Measurements from ENCODE around the gene RNF187.

RNF187 gene

DNA sequence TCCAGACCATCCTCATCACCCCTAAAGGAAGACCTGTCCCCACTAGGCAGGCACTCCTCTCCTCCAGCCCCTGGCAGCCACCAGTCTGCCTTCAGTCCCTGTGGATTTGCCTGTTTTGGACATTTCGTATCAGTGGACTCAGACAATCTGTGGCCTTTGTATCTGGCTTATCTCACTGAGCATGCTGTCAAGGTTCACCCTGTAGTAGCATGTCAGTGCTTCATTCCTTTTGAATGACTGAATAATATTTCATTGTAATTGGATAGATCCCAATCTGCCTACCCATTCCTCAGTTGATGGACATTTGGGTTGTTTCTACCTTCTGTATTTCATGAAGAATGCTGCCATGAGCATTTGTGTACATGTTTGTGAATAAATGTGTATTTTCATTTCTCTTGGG, 32.9 kb upstream of the RNF187 start:
- peak overlapping the region; percentile 16 for H3K4me3 Mint-ChIP-seq
- H3K27ac Mint-ChIP-seq = no peak overlapping the region

GRCh38 chr1:228455715-228456114, 31.5 kb upstream of the RNF187 start:
- H3K27ac Mint-ChIP-seq = peak overlapping the region; percentile 50
- H3K4me3 Mint-ChIP-seq = peak overlapping the region; percentile 67
- no peak for DNase-seq (ENCODE audit: low spot score)
- H3K27me3 Mint-ChIP-seq (ENCODE audit: low read depth) = peaks cover 2% of the 10 kb centered on the region
- peaks cover 17% of the 10 kb centered on the region for H3K36me3 Mint-ChIP-seq (ENCODE audit: low read depth)
- no peaks in the 10 kb centered on the region for H3K9me3 Mint-ChIP-seq
- H3K4me1 Mint-ChIP-seq (ENCODE audit: low read depth) = peaks cover 30% of the 10 kb centered on the region

More for the DNA sequence above, 32.9 kb upstream of the RNF187 start:
- DNase-seq (ENCODE audit: low spot score) = no peak
- H3K27me3 Mint-ChIP-seq (ENCODE audit: low read depth) = peaks cover 2% of the 10 kb centered on the region
- H3K36me3 Mint-ChIP-seq (ENCODE audit: low read depth) = peaks cover 15% of the 10 kb centered on the region
- no peaks in the 10 kb centered on the region for H3K9me3 Mint-ChIP-seq
- H3K4me1 Mint-ChIP-seq (ENCODE audit: low read depth) = peaks cover 26% of the 10 kb centered on the region

GRCh38 chr1:228456252-228457016, 30.7 kb upstream of the RNF187 start:
- peak overlapping the region; percentile 96 for H3K4me3 Mint-ChIP-seq
- peak overlapping the region; percentile 98 for H3K27ac Mint-ChIP-seq
- H3K36me3 Mint-ChIP-seq (ENCODE audit: low read depth) = peaks cover 20% of the 10 kb centered on the region
- peaks cover 2% of the 10 kb centered on the region for H3K27me3 Mint-ChIP-seq (ENCODE audit: low read depth)
- no peaks in the 10 kb centered on the region for H3K9me3 Mint-ChIP-seq
- no peak for DNase-seq (ENCODE audit: low spot score)
- peaks cover 37% of the 10 kb centered on the region for H3K4me1 Mint-ChIP-seq (ENCODE audit: low read depth)

GRCh38 chr1:228457017-228457395, 30.2 kb upstream of the RNF187 start:
- no peaks in the 10 kb centered on the region for H3K9me3 Mint-ChIP-seq
- peaks cover 41% of the 10 kb centered on the region for H3K4me1 Mint-ChIP-seq (ENCODE audit: low read depth)
- peak overlapping the region; percentile 98 for H3K27ac Mint-ChIP-seq
- H3K27me3 Mint-ChIP-seq (ENCODE audit: low read depth) = peaks cover 2% of the 10 kb centered on the region
- no peak for DNase-seq (ENCODE audit: low spot score)
- peak overlapping the region; percentile 96 for H3K4me3 Mint-ChIP-seq
- H3K36me3 Mint-ChIP-seq (ENCODE audit: low read depth) = peaks cover 20% of the 10 kb centered on the region

GRCh38 chr1:228457396-228458176, 29.6 kb upstream of the RNF187 start:
- H3K36me3 Mint-ChIP-seq (ENCODE audit: low read depth) = peaks cover 20% of the 10 kb centered on the region
- H3K9me3 Mint-ChIP-seq = no peaks in the 10 kb centered on the region
- H3K27ac Mint-ChIP-seq = peak overlapping the region; percentile 98
- H3K27me3 Mint-ChIP-seq (ENCODE audit: low read depth) = peaks cover 2% of the 10 kb centered on the region
- peak overlapping the region; percentile 96 for H3K4me3 Mint-ChIP-seq
- peaks cover 45% of the 10 kb centered on the region for H3K4me1 Mint-ChIP-seq (ENCODE audit: low read depth)
- DNase-seq (ENCODE audit: low spot score) = peak; percentile 91

DNA sequence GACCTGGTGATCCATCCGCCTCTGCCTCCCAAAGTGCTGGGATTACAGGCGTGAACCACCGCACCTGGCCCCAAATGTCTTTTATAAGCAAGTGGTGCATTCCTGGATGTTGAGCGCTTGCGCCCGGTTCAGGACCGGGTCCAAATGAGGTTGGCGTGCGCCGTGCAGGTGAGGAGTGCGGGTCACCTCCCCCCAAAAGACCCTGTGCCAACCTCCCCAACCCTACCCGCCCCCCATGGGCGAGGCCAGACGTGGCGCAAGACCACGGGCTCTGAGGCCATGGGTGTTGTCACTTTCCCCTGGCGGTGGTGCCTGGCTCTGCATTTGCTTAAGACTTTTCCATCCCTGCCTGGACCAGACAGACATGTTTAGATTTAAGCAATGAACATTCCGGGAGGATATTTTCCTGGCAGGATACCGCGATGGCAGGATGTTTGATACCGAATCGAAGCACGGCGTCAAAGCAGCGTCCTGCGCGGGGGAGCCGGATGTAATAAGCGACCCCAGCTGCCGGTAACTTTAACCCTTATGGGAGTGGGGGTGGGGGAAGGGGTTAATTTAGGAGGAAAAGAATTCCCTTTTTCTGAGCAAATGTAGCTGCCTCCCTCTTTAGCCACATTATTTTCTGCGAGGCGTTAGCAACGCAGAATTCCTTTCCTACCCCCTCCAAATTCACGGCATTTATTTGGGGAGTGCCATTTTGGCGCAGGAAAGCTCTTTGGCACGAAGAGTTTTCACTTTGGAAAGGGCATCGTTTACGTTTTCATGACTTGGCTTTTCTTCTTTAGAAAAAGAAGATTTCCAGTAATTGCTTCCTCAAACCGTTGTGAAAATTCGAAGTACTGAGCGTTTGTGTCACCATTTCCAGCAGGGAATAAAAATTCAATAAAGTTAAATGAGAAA, 27.8 kb upstream of the RNF187 start:
- peaks cover 15% of the 10 kb centered on the region for H3K36me3 Mint-ChIP-seq (ENCODE audit: low read depth)
- no peaks in the 10 kb centered on the region for H3K9me3 Mint-ChIP-seq
- peak overlapping the region; percentile 96 for H3K4me3 Mint-ChIP-seq
- H3K27me3 Mint-ChIP-seq (ENCODE audit: low read depth) = peaks cover 2% of the 10 kb centered on the region
- DNase-seq (ENCODE audit: low spot score) = peak; percentile 69
- H3K4me1 Mint-ChIP-seq (ENCODE audit: low read depth) = peaks cover 48% of the 10 kb centered on the region
- H3K27ac Mint-ChIP-seq = peak overlapping the region; percentile 98

- H3K27me3 Mint-ChIP-seq (ENCODE audit: low read depth) = peaks cover 2% of the 10 kb centered on the region
- H3K36me3 Mint-ChIP-seq (ENCODE audit: low read depth) = peaks cover 13% of the 10 kb centered on the region
- no peak for DNase-seq (ENCODE audit: low spot score)
- H3K4me3 Mint-ChIP-seq = peak overlapping the region; percentile 73
- peak overlapping the region; percentile 48 for H3K27ac Mint-ChIP-seq
- H3K9me3 Mint-ChIP-seq = no peaks in the 10 kb centered on the region
- peaks cover 55% of the 10 kb centered on the region for H3K4me1 Mint-ChIP-seq (ENCODE audit: low read depth)
These were observed 26.4 kb upstream of the RNF187 start for GRCh38 chr1:228460821-228461220.

DNA sequence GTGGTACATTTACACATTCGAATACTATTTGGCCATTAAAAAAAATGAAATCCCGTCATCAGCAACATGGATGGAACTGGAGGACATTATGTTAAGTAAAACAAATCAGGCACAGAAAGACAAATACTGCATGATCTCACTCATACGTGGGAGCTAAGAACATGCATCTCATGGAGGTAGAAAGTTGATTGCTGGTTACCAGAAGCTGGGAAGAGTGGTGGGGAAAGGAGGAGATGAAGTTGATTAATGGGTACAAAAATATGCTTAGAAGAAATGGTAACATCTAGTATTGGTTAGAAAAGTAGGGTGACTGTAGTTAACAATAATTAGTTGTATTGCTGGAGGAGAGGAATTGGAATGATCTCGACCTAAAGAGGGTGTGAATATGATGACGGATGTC, 24.6 kb upstream of the RNF187 start:
- H3K27me3 Mint-ChIP-seq (ENCODE audit: low read depth) = peaks cover 2% of the 10 kb centered on the region
- peak overlapping the region; percentile 90 for H3K27ac Mint-ChIP-seq
- H3K4me3 Mint-ChIP-seq = peak overlapping the region; percentile 85
- H3K9me3 Mint-ChIP-seq = no peaks in the 10 kb centered on the region
- no peak for DNase-seq (ENCODE audit: low spot score)
- H3K36me3 Mint-ChIP-seq (ENCODE audit: low read depth) = peaks cover 12% of the 10 kb centered on the region
- peaks cover 60% of the 10 kb centered on the region for H3K4me1 Mint-ChIP-seq (ENCODE audit: low read depth)

GRCh38 chr1:228463009-228463558, 24.1 kb upstream of the RNF187 start:
- DNase-seq (ENCODE audit: low spot score) = no peak
- H3K4me1 Mint-ChIP-seq (ENCODE audit: low read depth) = peaks cover 60% of the 10 kb centered on the region
- H3K36me3 Mint-ChIP-seq (ENCODE audit: low read depth) = peaks cover 12% of the 10 kb centered on the region
- peak overlapping the region; percentile 85 for H3K4me3 Mint-ChIP-seq
- H3K27ac Mint-ChIP-seq = peak overlapping the region; percentile 90
- peaks cover 2% of the 10 kb centered on the region for H3K27me3 Mint-ChIP-seq (ENCODE audit: low read depth)
- no peaks in the 10 kb centered on the region for H3K9me3 Mint-ChIP-seq

DNA sequence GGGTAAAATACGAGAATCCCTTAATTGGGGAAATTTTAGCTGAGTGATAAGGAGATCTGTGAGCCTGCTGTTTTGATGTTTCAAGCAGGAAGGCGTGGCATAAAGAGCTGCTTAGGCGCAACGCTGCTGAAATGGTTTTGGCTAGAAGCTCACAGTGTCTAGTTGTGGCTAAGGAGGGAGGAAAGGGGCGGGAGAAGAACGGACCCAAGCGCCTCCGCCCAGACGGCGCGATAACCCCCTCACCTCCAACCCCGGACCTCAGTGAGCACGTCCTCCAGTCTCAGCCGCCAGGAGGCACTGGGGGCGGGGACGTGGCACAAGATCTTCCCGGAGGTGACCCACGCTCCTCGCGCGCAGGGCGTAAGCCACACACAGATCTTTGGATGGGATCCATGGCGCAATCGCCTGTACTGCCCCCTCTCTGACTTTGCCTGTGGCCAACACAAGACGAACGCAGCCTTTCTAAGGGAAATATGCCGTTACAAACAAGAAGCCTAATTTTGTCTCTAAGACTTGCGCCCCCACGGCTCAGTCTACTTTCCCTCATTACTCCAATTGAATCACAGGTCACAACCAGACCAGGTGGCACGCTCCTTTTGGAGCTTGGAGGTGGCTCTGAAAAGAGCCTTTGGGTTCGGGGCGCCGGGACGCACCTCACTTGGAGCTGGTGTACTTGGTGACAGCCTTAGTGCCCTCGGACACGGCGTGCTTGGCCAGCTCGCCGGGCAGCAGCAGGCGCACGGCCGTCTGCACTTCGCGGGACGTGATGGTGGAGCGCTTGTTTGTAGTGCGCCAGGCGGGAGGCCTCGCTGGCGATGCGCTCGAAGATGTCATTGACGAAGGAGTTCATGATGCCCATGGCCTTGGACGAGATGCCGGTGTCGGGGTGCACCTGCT, 23.4 kb upstream of the RNF187 start:
- no peaks in the 10 kb centered on the region for H3K9me3 Mint-ChIP-seq
- H3K4me1 Mint-ChIP-seq (ENCODE audit: low read depth) = peaks cover 56% of the 10 kb centered on the region
- H3K4me3 Mint-ChIP-seq = peak overlapping the region; percentile 85
- peak; percentile 86 for DNase-seq (ENCODE audit: low spot score)
- peaks cover 10% of the 10 kb centered on the region for H3K36me3 Mint-ChIP-seq (ENCODE audit: low read depth)
- peak overlapping the region; percentile 90 for H3K27ac Mint-ChIP-seq
- peaks cover 2% of the 10 kb centered on the region for H3K27me3 Mint-ChIP-seq (ENCODE audit: low read depth)

DNA sequence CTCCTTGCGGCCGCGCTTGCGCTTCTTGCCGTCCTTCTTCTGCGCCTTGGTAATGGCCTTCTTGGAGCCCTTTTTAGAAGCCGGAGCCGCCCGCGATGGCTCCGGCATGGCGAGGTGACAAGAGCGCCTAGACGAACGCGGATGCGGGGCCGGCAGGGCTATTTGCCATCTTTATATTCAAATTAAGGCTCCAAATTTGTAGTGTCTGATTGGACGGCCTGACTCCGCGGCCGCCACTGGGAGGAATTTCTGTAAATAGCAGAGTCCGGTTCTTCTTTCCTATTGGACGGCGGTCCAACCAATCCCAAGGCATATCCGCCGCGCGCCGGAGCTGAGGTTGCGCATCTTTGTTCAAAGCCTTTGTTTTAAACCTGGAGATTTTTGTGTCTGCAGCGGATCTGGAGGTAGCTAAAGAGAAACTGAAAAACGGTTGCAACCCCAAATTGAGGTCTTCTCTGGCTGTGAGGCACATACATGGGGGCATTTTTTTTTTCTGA, 22.6 kb upstream of the RNF187 start:
- Mint-ChIP-seq H3K4me1 (ENCODE audit: low read depth) (peaks cover 56% of the 10 kb centered on the region), H3K27ac (peak overlapping the region; percentile 90), H3K27me3 (ENCODE audit: low read depth) (peaks cover 2% of the 10 kb centered on the region), H3K9me3 (no peaks in the 10 kb centered on the region), H3K36me3 (ENCODE audit: low read depth) (peaks cover 8% of the 10 kb centered on the region), H3K4me3 (peak overlapping the region; percentile 85)
- peak; percentile 90 for DNase-seq (ENCODE audit: low spot score)

- Mint-ChIP-seq H3K27me3 (ENCODE audit: low read depth) (peaks cover 2% of the 10 kb centered on the region), H3K9me3 (no peaks in the 10 kb centered on the region), H3K27ac (peak overlapping the region; percentile 90), H3K4me1 (ENCODE audit: low read depth) (peaks cover 56% of the 10 kb centered on the region), H3K4me3 (peak overlapping the region; percentile 85), H3K36me3 (ENCODE audit: low read depth) (peaks cover 7% of the 10 kb centered on the region)
- no peak for DNase-seq (ENCODE audit: low spot score)
These were observed 22.0 kb upstream of the RNF187 start for GRCh38 chr1:228465141-228465540.

All from T-helper 2 cell treated with Interferon-gamma antibody and Interleukin-4, amounts not matched to agents 5 μg/mL and 100 μg/mL, for 36 hours (primary cell).